OCI-LY3 (cell line): ENCODE results near the gene ERBB4.

ENCODE experiments used
- EZH2phosphoT487 ChIP-seq: fragments of 200-600 bp; shearing (Covaris generic); IDR thresholded peaks from 2 replicates; pipeline ENCODE4 v1.6.1; 2018; ENCODE audit warnings: antibody characterized with exemption, mixed run types, low read depth
- TF ChIP-seq, protein P1 (sequence below): fragments of 200-600, 300-600 bp; sonication (generic); IDR thresholded peaks from 2 replicates; pipeline ENCODE4 v1.5.1; 2014; ENCODE audit warnings: antibody characterized with exemption, low read length, low read depth

DNA sequence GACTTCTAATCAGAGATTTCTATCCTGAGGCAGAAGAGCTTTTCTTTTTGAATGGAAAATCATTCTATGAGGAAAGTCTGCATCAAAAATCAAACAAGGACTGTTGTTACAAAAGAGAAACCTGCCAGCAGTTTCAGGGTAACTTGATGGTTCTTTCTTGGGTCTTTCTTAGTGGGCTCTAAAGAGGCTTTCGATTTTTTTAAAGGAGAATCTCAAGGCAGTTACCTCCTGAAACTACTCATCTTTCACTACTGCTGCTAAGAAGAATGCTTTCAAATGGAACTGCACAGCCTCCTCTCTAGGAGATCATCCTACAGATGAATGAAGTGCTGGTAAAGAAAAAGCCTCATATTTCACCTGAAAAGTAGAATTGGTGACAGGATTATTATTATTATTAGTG, 272.3 kb downstream of the ERBB4 start:
- TF ChIP-seq, protein P1, sequence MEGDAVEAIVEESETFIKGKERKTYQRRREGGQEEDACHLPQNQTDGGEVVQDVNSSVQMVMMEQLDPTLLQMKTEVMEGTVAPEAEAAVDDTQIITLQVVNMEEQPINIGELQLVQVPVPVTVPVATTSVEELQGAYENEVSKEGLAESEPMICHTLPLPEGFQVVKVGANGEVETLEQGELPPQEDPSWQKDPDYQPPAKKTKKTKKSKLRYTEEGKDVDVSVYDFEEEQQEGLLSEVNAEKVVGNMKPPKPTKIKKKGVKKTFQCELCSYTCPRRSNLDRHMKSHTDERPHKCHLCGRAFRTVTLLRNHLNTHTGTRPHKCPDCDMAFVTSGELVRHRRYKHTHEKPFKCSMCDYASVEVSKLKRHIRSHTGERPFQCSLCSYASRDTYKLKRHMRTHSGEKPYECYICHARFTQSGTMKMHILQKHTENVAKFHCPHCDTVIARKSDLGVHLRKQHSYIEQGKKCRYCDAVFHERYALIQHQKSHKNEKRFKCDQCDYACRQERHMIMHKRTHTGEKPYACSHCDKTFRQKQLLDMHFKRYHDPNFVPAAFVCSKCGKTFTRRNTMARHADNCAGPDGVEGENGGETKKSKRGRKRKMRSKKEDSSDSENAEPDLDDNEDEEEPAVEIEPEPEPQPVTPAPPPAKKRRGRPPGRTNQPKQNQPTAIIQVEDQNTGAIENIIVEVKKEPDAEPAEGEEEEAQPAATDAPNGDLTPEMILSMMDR = no peak
- TF ChIP-seq EZH2phosphoT487 = no peak
